C4-2B (cell line): ENCODE results near the gene LAMB1.

ENCODE experiments used
- H3K27ac ChIP-seq: fragments of 450-650 bp; 2 replicates; pipeline ENCODE4 v1.5.1; 2017
- ZFX ChIP-seq: fragments of 450-650 bp; IDR thresholded peaks from 2 replicates; pipeline ENCODE4 v1.6.1; 2017
- TF ChIP-seq, protein P1 (sequence below): fragments of 450-650 bp; conservative IDR thresholded peaks from 2 replicates; pipeline ENCODE4 v1.5.1; 2017; ENCODE audit warnings: mild to moderate bottlenecking

The LAMB1 gene

GRCh38 chr7:108002726-108003598, at the start of gene LAMB1:
TSS of gene LAMB1 (minus strand) at chr7:108003161. CDS start at chr7:108002885, 276 bp downstream.
- H3K27ac ChIP-seq: peak within 1 kb of the TSS; percentile 39
- no peak for TF ChIP-seq ZFX
- TF ChIP-seq, protein P1, sequence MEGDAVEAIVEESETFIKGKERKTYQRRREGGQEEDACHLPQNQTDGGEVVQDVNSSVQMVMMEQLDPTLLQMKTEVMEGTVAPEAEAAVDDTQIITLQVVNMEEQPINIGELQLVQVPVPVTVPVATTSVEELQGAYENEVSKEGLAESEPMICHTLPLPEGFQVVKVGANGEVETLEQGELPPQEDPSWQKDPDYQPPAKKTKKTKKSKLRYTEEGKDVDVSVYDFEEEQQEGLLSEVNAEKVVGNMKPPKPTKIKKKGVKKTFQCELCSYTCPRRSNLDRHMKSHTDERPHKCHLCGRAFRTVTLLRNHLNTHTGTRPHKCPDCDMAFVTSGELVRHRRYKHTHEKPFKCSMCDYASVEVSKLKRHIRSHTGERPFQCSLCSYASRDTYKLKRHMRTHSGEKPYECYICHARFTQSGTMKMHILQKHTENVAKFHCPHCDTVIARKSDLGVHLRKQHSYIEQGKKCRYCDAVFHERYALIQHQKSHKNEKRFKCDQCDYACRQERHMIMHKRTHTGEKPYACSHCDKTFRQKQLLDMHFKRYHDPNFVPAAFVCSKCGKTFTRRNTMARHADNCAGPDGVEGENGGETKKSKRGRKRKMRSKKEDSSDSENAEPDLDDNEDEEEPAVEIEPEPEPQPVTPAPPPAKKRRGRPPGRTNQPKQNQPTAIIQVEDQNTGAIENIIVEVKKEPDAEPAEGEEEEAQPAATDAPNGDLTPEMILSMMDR: no peak

- TF ChIP-seq ZFX: no peak
- TF ChIP-seq, protein P1: no peak
- no peak overlapping the region for H3K27ac ChIP-seq
Measured at GRCh38 chr7:108051454-108051853, 48.5 kb upstream of the LAMB1 start.

GRCh38 chr7:108049962-108050361, 47.0 kb upstream of the LAMB1 start:
- TF ChIP-seq ZFX: no peak
- TF ChIP-seq, protein P1: no peak
- no peak overlapping the region for H3K27ac ChIP-seq

DNA sequence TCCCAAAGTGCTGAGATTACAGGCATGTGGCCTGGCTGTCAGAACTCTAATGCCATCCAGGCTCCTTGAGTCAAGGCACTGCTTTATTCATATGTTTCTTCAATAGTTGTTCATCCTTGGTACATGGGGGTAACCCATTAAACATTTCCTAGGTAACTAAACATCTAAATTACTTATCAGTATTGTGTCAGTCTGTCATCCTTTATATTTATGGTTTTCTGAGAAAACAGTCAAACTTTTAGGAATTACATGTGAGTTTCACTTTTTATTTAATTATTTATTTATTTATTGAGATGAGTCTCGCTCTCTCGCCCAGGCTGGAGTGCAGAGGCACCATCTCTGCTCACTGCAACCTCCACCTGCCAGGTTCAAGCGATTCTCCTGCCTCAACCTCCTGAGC, 45.5 kb upstream of the LAMB1 start:
- TF ChIP-seq, protein P1: no peak
- TF ChIP-seq ZFX: no peak
- H3K27ac ChIP-seq: no peak overlapping the region

DNA sequence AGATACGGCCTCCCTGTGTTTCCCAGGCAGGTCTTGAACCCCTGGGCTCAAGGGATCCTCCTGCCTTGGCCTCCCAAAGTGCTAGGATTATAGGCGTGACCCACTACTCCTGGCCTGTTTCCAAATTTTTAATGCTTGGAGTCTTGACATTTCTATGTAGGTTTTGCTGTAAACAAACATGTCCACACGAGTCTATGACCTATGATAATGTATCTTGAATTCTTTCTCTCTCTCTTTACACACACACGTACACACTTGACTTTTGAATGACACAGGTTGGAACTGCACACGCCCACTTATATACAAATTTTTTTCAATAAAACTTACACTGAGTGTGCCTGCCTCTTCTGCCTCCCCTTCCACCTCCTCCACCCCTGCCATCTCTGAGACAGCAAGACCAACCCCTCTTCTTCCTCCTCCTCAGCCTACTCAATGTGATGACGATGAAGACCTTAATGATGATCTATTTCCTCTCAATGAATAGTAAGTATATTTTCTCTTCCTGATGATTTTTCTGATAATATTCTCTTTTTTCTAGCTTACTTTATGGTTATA, 44.1 kb upstream of the LAMB1 start:
- no peak overlapping the region for H3K27ac ChIP-seq
- TF ChIP-seq, protein P1: no peak
- TF ChIP-seq ZFX: no peak

- TF ChIP-seq ZFX: no peak
- no peak overlapping the region for H3K27ac ChIP-seq
Measured at GRCh38 chr7:108045669-108046068, 42.7 kb upstream of the LAMB1 start.

GRCh38 chr7:108045154-108045553, 42.2 kb upstream of the LAMB1 start:
- H3K27ac ChIP-seq: no peak overlapping the region
- no peak for TF ChIP-seq ZFX
- TF ChIP-seq, protein P1: no peak

GRCh38 chr7:108044345-108044744, 41.4 kb upstream of the LAMB1 start:
- H3K27ac ChIP-seq: no peak overlapping the region
- TF ChIP-seq, protein P1: no peak
- TF ChIP-seq ZFX: no peak
